NCI-H510A (cell line): ENCODE results near the gene NDFIP1.

Experiments used
- DNase-seq: peaks from one replicate; lab custom pipeline; 2025; lab: John Stamatoyannopoulos, UW

NDFIP1 gene

DNA sequence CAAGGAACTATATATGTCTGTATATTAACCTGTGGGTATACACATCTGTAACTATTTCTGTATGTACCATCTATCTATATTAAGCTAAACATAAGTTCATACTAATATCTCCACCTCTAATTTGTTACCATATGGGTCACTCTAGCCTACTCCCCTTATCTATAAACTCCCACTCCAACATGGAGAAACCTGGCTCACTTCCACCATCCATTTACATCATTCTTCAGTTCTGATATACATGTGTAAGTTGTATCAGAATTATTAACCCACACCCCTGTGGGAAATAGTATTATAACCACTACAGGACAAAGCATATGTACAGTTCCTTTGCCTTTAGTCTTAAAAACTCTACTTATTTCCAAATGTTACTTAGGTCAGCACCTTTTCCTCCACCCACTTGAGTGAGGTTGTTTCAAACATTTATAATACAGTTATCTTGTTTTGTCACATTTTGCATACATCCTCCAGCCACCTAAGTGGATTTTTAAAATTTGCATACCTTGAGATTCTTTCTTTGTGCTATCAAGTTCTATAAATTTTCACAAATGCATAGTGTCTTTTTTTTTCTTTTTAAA is 10.6 kb downstream of the NDFIP1 start:
- DNase-seq = no peak

DNA sequence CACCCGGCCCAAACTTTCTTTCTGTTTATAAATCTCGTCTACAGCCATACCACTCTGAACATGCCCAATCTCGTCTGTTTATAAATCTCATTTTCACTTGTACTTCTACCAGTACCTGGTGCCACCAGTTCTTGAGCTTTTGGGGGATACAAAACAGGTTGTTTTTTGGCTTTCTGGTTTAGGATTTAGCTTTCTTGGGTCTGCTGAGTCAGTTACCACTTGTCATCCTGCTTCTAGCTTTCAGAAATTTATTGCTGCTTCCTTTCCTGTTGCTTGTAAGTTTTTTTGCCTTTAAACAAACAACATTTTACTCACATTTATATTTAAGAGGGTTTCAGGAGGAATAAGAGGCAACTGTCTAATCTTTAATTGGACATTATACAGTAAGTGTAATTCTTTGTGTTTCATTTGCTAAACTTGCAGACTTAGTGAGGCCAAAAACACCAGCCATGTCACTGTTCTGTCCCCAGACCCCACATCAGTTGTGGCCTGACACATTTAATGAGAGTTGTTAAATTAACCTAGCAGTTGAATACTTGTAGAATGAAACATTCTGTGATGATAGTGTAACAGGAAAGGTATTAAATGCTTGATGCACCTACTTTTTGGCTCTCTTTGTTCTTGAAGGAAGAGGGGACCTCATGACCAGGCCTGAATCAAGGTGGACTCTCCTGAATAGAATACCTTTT is 11.8 kb downstream of the NDFIP1 start:
- no peak for DNase-seq

DNA sequence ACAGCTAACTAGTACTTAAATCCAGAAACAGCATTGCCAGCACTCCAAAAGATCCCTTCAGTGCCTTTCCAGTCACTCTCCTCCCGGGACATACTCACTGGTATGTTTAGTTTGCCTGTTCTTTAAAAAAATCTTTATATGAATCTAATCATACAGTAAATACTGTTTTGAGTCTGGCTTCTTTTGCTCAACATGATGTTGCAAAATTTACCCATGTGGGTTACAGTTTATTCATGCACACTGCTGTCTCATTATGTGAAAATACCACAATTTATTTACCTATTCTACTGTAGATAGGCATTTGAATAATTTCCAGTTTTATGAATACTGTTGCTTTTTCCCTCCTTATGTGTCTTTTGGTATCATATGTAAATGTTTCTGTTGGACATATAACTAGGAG is 13.5 kb downstream of the NDFIP1 start:
- DNase-seq = no peak

DNA sequence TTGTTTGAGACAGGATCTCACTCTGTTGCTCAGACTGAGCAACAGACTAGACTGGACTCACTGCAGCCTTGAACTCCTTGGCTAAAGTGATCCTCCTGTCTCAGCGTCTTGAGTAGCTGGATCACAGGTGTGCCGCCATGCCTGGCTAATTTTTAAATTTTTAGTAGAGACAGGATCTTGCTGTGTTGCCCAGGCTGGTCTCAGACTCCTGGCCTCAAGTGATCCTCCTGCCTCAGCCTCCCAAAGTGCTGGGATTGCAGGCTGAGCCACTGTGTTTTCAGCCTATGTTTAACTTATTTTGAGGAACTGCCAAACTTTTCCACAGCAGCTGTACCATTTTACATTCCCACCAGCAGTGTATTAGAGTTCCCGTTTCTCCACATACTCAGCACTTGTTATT is 16.8 kb downstream of the NDFIP1 start:
- DNase-seq = no peak

DNA sequence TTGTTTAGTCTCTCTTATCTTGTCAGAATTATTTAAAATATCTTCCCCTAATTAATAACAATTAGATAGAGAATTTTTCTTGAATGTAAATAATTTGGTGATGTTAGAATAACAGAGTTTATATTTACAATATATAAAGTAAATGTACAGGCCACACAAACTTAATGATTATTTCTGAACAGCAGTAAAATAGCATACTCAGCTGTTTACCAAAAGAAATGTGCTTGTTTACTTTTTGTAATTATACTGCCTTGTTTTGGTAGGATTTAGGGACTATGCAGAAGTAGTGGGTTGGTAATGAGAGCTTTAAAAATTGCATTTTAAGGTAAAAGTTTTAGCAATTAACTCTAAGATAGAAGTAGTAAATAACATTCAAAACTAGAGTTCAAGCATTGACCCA is 17.4 kb downstream of the NDFIP1 start:
- no peak for DNase-seq

DNA sequence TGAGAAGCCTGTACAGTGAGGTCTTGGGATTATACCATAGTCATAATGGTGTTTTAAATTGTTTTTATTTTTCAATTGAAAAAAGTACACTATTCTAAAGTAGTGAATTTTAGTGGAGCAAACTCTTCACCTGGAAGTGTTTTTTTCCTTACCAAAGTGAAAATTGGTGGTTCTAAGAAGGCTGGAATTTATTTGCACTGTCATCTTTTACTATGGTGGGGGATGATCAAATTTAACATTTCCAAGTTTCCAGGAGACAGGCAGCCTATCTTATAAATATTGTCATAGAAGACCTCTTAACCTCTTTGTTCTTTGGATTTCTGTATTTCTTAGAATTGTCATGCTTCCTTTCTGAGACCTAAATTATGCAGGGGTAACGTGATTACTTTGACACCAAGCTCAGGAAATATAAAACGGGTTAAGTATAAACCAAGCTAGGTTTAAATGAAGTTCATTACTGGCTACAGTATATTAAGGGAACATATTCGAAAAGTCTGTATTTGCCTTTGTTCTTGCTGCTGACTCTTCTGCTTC is 20.2 kb downstream of the NDFIP1 start:
- DNase-seq = no peak

DNA sequence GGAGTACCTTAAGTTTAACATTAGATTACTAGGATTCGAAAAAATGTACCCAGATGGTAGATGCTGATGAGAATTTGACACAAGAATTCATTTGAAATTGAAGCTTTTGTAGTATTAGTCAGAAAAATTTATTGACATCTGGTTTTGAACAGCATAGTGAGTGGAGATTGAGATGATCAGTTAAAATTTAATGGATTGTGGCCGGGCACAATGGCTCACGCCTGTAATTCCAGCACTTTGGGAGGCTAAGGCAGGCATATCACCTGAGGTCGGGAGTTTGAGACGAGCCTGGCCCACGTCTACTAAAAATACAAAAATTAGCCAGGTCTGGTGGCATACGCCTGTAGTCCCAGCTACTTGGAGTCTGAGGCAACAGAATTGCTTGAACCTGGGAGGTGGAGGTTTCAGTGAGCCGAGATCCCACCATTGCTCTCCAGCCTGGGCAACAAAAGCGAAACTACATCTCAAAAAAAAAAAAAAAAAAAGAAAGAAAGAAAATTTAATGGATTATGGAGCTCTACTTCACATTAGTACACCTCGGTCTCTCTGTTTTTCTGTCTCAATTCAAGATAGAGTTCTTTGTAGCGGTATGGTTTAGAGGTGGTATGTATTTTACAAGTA is 21.0 kb downstream of the NDFIP1 start:
- no peak for DNase-seq

DNA sequence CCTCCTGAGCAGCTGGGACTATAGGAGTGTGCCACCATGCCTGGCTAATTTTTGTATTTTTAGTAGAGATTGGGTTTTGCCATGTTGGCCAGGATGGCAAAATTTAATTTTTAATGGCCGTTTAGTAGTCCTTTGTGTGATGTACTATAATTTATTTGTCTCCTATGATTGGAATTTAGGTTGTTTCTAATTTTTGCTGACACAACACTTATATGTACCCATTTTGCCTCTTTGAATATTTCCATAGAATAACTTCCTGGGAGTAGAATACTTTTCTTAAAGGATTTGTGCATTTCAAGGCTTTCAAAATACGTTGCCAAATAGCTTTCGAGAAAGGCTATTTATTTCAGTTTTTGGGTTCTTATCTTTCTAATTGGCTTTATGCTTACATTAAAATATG is 22.8 kb downstream of the NDFIP1 start:
- DNase-seq = no peak

DNA sequence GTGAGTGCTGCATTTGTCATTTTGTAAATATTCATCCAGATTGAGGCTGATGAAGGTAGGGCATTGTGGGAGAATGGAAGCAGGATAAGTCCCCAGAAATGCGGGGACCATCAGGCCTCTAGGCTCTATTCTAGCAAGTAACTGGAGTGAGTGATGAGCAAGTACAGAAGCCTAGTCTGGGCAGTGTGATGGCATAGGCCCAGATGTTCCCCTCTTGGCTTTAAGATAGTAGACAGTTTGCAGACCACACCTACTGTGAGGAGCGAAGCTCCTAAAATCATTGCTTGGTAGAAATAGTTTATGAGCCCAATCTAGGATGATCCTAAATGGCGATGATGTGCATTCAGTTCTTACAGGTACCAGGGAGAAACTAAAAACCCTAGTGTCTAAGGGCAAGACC is 24.3 kb downstream of the NDFIP1 start:
- DNase-seq = no peak

DNA sequence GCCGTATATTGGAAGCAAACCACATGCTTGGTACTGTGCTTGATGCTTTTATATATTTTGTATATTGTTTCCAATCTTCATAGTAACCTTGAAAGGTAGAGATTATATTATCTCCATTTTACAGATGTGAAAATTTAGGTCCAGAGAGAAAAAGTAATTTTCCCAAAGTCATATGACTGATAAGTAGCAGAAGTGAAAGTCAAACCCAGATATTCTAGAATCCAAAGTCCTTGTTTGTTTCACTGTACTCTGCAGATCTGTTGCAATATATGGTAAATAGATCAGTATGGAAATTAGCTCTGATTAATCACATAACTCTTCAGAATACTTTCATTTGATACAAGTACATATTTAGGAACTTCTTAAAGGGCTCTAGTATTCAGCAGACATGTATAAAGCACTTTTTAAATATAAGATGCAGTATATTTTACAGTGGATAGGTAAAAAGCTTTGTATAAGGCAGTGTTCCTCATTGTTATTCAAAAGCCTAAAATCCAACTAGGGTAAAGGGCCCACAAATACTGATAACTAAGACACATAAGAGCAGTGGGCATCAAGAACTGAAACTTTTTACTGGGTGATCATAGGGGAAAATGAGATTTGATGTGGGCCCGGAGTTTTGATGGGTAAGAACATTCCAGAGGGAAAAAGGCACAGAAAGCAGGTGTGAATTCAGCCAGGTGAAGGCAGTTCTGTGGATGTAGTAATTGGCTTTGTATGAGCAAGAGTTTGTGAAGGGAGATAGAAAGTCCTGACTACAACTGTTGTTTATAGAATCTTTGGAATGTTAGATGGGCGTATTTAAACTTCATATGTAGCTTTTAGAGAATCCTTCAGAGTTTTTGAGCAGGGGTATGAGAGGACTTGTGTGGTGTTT is 25.0 kb downstream of the NDFIP1 start:
- DNase-seq = no peak

DNA sequence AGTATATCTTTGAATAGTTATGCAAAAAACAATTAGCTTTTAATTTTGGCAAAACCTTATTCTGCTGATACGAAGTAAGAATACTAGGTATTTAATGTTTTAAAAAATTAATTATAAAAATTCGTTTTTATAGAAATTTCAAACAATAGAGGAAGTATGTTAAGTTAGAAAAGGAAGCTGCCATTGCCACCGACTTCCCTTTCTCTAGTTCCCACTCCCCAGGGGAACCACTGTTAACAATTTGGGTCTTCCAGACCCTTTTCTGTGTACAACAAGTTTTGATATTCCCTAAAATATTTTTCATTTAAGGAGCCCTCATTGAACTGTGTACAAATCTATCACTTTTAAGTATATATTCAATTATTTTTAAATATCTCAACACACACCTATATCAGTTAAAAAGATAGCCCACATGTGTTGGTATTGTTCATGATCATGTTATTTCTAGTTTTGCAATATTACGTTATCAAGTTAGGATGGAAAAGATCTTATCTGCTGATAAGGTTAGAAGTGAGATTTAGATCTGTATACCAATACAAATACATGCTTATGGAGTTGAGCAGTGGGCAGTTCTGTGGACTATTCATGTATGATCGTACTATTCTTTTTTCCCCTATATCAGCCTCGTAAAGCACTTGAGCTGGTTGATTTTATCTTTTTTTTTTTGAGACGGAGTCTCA is 25.9 kb downstream of the NDFIP1 start:
- DNase-seq = no peak

DNA sequence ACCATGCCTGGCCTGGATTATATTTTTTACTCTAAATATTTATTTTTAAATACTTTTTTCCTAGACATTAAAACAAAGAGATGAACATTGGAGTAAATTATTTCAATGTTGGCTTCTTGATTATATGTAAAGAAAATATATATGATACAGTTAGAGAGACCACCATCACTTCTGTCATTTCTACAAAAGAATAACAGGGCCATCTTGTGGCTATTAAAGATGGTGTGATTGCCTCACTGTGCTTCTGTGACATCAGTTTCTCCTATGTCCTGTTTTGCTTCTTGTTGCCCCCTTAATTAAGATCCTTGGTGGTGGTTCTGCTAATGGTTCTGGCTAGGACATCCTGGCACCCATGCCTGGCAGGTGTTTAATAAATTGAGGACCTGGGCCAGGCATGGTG is 32.9 kb downstream of the NDFIP1 start:
- DNase-seq = no peak

DNA sequence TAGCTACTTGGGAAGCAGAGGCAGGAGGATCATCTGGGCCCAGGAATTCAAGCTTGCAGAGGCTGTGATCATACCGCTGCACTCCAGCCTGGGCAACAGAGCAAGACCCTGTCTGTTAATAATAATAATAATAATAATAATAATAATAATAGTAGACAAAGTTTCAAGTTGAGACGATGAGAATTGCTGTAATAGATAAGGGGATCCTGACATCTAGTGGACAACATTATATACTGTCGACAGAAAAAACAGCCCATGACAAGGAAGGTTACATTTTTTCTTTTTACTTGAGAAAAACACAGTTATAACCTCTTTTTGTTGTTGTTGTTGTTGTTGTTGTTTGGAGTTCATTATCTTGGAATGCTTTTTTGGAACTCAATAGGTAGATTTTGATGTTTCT is 35.3 kb downstream of the NDFIP1 start:
- no peak for DNase-seq

DNA sequence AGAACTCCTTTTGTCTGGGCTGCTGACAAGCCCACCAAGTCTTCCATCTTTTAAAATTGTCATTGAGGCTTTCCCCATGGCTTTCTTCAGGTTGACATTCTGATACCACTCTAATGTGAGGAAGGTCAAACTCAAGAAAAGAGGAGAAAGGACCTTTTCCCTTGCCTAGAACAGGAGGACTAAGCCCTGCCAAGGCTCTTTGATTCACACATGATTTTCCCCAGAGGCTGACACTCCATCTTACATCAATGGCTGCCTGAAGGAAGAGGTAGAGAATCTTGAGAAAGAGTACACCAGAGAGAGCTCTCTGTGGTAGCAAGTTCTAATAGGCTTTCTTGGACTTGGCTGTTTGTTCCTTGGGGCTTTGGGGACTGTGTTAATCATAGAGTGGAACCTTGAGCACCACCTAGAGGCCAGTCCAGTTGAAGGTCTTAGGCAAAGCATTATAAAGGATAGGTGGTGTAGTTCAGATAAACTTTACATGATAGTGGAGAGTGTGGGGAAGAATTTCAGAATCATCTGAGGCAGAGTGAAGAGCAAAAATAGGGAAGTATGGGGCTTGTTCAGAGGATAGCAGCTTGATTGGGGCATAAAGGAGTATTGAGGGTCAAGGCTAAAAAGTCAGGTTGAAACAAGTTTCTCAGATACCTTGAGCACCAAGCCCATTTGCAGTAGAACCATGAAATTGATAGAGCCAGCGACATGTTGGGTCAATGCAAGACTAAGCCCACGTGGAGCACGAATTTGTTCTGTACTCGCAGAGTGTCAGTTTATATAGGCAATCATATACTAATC is 36.7 kb downstream of the NDFIP1 start:
- DNase-seq = no peak

DNA sequence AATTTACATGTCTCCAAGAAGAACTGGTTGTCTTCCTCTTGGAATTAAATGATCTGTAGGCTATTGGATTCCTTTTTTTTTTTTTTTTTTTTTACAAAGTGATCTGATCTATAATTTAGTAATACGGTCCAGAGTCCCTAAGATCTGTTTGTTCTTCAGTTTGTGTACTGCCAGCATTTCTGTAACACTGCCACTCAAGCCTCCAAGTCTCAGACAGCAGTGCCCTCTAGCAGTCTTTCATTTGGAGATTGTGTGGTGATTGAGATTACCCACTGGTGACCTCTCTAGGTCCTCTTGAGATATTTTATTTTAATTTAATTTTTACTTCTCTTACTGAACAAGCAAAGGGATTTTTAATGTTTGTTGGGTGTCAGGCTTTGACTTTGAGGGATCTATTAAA is 40.8 kb downstream of the NDFIP1 start:
- no peak for DNase-seq

DNA sequence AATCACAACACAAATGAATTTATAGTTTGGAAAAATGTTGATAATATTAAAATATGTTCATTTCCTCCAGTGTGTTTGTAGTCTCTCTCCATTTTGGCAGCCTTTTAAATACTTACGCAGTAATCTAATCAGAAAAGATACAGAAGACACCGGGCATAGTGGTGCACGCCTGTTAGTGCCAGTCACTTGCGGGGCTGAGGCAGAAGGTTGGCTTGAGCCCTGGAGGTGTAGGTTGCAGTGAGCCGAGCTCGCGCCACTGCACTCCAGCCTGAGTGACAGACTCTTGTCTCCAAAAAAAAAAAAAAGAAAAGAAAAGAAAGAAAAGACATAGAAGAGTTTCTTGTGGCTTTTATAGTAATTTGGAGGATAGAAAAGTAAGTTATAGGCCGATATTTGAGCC is 41.9 kb downstream of the NDFIP1 start:
- DNase-seq = no peak

DNA sequence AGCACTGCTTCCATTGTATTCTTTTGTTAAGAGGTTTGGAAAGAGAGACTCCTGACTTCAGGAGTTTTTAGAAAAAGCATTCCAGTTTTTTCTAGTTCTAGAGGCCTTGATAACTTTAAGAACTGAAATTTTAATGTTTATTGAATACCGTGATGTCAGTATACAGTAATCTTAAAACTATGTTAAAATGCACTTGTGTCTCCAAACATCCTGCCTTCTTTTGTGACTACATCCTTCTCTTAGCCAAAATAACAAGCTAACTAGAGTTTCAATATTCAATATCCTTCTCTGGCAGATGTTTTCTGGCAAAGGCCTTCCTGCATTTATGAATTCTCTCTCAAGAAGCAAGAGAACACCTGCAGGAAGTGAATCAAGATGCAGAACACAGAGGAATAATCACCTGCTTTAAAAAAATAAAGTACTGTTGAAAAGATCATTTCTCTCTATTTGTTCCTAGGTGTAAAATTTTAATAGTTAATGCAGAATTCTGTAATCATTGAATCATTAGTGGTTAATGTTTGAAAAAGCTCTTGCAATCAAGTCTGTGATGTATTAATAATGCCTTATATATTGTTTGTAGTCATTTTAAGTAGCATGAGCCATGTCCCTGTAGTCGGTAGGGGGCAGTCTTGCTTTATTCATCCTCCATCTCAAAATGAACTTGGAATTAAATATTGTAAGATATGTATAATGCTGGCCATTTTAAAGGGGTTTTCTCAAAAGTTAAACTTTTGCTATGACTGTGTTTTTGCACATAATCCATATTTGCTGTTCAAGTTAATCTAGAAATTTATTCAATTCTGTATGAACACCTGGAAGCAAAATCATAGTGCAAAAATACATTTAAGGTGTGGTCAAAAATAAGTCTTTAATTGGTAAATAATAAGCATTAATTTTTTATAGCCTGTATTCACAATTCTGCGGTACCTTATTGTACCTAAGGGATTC is 43.1 kb downstream of the NDFIP1 start:
- DNase-seq = no peak

DNA sequence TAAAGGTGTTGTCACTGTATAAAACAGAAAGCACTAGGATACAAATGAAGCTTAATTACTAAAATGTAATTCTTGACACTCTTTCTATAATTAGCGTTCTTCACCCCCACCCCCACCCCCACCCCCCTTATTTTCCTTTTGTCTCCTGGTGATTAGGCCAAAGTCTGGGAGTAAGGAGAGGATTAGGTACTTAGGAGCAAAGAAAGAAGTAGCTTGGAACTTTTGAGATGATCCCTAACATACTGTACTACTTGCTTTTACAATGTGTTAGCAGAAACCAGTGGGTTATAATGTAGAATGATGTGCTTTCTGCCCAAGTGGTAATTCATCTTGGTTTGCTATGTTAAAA is 43.8 kb downstream of the NDFIP1 start:
- no peak for DNase-seq

DNA sequence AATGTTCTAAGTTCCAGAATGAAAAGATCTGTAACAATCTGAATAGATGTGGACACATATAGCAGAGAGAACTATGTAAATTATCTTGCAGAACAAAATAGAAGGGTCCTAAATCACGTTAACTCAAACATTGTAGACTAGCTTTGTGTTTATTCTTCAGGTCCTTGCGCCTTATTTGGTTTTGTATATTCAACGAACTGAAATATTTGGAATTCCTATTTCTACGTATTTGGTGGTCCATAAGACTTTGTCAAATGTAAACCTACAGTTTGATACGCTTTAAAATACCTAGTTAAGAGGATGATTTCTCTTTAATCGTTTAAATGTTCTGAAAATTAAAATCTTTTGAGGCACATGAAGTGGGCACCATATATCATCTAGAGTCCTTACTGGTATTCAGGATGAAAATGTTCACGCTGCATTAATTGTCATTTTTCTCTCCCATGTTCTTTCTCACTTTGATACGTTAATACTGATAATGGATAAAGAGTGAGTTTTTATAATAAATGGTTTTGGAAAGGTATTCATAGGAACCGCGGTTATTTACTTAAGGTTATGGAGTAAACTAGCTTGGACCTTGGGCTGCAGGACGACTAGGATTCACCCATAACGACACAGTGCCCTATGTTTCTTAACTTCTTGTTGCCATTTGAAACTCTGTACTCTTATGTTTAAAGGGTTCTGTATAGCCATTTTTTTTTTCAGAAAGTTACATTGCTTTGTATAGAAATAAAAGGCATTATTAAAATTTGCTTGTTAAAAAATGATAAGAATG is 45.3 kb downstream of the NDFIP1 start:
- DNase-seq = no peak
